WTC11 (cell line): Measurements from ENCODE around the gene IL1F10. TPM values are rescaled to one million over a fixed set of nuclear protein-coding genes. Genes with fewer than 3 reads are reported as not detected.

Source experiments
- GABPB1 ChIP-seq: sonication (generic); formaldehyde crosslinking; IDR thresholded peaks from 2 replicates; pipeline ENCODE4 v1.8.1; 2023; ENCODE audit warnings: mild to moderate bottlenecking, missing genetic modification reagents
- SMAD4 ChIP-seq: sonication (generic); formaldehyde crosslinking; IDR thresholded peaks from 2 replicates; pipeline ENCODE4 v1.8.0; 2022; ENCODE audit warnings: mild to moderate bottlenecking, missing genetic modification reagents
- ZBTB21 ChIP-seq: sonication (generic); formaldehyde crosslinking; IDR thresholded peaks from 2 replicates; pipeline ENCODE4 v1.8.1; 2023; ENCODE audit warnings: mild to moderate bottlenecking, missing genetic modification reagents, borderline replicate concordance
- total RNA-seq: library from RNA; stranded (reverse); gene quantifications from 3 replicates; pipeline ENCODE4 v1.2.3, GENCODE V29; 2021
- TF ChIP-seq, protein P1 (sequence below): sonication (generic); formaldehyde crosslinking; IDR thresholded peaks from 2 replicates; pipeline ENCODE4 v1.8.1; 2022; ENCODE audit warnings: mild to moderate bottlenecking, moderate library complexity, missing genetic modification reagents
- TF ChIP-seq, protein P2 (sequence below): fragments of 250-450 bp; sonication (Bioruptor Pico); IDR thresholded peaks from 2 replicates; pipeline ENCODE4 v2.1.2; 2022; ENCODE audit warnings: mild to moderate bottlenecking, moderate library complexity

IL1F10 gene
- total RNA-seq, 1 experiment from 2014 or later, result not detected

DNA sequence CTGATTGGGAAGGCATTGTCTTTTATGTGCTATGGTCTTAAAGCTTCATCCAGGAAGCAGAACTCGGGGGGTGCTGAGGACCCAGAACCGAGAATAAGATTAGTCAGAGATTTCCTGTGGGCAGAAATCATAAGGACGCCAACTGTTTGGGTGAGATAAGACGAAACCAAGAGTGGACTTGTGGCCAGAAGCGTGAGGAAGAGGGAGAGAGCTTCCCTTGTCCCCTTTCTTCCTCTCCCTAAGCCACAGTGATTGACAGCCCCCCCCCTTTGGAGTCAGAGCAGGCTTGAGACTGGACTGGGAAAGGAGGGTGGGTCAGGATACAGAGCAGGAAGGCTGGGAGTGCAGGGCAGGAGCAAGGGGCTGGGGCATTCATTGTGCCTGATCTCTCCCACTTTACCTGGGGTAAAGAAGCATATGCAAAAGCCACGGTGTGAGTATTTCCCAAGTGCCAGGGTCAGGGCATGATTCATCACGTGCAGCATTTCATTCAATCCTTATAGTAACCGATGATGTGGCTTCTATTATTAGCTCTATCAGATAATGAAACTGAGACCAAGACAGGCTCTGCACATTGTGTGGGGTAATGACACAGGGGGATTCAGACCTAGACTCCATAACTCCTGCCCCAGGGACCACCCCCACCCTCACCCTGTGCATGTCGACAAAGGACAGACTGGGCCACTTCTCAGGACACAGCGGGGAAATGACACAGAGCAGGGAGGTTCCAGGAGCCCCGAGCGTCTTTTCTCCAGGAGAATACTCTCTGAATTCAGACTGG, 56.6 kb downstream of the IL1F10 start (continued):
- TF ChIP-seq, protein P1, sequence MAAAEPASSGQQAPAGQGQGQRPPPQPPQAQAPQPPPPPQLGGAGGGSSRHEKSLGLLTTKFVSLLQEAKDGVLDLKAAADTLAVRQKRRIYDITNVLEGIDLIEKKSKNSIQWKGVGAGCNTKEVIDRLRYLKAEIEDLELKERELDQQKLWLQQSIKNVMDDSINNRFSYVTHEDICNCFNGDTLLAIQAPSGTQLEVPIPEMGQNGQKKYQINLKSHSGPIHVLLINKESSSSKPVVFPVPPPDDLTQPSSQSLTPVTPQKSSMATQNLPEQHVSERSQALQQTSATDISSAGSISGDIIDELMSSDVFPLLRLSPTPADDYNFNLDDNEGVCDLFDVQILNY, result no peak
- TF ChIP-seq, protein P2, sequence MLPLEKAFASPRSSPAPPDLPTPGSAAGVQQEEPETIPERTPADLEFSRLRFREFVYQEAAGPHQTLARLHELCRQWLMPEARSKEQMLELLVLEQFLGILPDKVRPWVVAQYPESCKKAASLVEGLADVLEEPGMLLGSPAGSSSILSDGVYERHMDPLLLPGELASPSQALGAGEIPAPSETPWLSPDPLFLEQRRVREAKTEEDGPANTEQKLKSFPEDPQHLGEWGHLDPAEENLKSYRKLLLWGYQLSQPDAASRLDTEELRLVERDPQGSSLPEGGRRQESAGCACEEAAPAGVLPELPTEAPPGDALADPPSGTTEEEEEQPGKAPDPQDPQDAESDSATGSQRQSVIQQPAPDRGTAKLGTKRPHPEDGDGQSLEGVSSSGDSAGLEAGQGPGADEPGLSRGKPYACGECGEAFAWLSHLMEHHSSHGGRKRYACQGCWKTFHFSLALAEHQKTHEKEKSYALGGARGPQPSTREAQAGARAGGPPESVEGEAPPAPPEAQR, result no peak
- TF ChIP-seq ZBTB21 (CRISPR knock-in tag), result no peak
- TF ChIP-seq GABPB1 (CRISPR knock-in tag), result no peak
- no peak for TF ChIP-seq SMAD4 (CRISPR knock-in tag)

Other genes starting within 250 kb of the IL1F10 start
- gene IL1B, start 231.2 kb upstream of the IL1F10 start, total RNA-seq, result not detected in 3 replicates
- 0.30 to 0.48 TPM in 2 of 3 replicates, not detected in the other for gene IL37, start 156.8 kb upstream of the IL1F10 start, total RNA-seq
- 0.32 TPM in 1 of 3 replicates, not detected in the others for gene IL36G, start 90.0 kb upstream of the IL1F10 start, total RNA-seq
- not detected in 3 replicates for gene IL36A, start 62.5 kb upstream of the IL1F10 start, total RNA-seq
- not detected in 3 replicates for gene IL36B, start 15.1 kb upstream of the IL1F10 start, total RNA-seq
- not detected in 3 replicates for gene IL36RN, start 8.8 kb upstream of the IL1F10 start, total RNA-seq
- not detected in 3 replicates for gene IL1RN, start 59.6 kb downstream of the IL1F10 start, total RNA-seq
- gene PSD4, start 106.0 kb downstream of the IL1F10 start, total RNA-seq, result 1.5 to 2.7 TPM (median 2.3 TPM) in 3 replicates
- 0.27 to 0.66 TPM (median 0.35 TPM) in 3 replicates for gene PAX8, start 211.0 kb downstream of the IL1F10 start, total RNA-seq